ENCODE data around the gene TBXA2R.
A peak's percentile ranks its signal among the peaks of the same experiment; 100 is the strongest.
"Not testable (repeated sequence)": the region's sequence is repeated elsewhere in the genome, so short reads cannot be mapped to it uniquely, and the experiment has no call there.

TBXA2R gene

GRCh38 chr19:3604987-3605343, 1.7 kb downstream of the TBXA2R start:
- no peak for DNase-seq

GRCh38 chr19:3604227-3604986, 2.3 kb downstream of the TBXA2R start:
- DNase-seq, result no peak

- no peak for DNase-seq
Observed at GRCh38 chr19:3603121-3603811, 3.4 kb downstream of the TBXA2R start.

GRCh38 chr19:3601021-3601420, 5.7 kb downstream of the TBXA2R start:
- no peak for DNase-seq

GRCh38 chr19:3599776-3600187, 6.9 kb downstream of the TBXA2R start:
- no peak for DNase-seq

- DNase-seq, result no peak
Observed at GRCh38 chr19:3595521-3596061, 11.1 kb downstream of the TBXA2R start.

- DNase-seq, result no peak
Observed at GRCh38 chr19:3593156-3593555, 13.5 kb downstream of the TBXA2R start.

GRCh38 chr19:3591876-3592613, 14.6 kb downstream of the TBXA2R start:
- no peak for DNase-seq

GRCh38 chr19:3590991-3591659, 15.6 kb downstream of the TBXA2R start:
- no peak for DNase-seq

GRCh38 chr19:3589949-3590348, 16.7 kb downstream of the TBXA2R start:
- no peak for DNase-seq

- no peak for DNase-seq
Observed at GRCh38 chr19:3589439-3589838, 17.2 kb downstream of the TBXA2R start.

GRCh38 chr19:3586707-3587346, 19.8 kb downstream of the TBXA2R start:
- no peak for DNase-seq

- peak in 1 of 3 experiments; percentile 17 for DNase-seq
Observed at GRCh38 chr19:3586127-3586626, 20.5 kb downstream of the TBXA2R start.

GRCh38 chr19:3585301-3586126, 21.2 kb downstream of the TBXA2R start, which contains the start of gene GIPC3:
GIPC3 (plus strand) TSS chr19:3585478; CDS start chr19:3585598, 120 bp downstream.
- peak in 1 of 3 experiments; percentile 32 for DNase-seq

- not testable (repeated sequence) for DNase-seq
Observed at GRCh38 chr19:3584036-3584802, 22.5 kb downstream of the TBXA2R start.

- DNase-seq, result not testable (repeated sequence)
Observed at GRCh38 chr19:3581792-3582191, 24.9 kb downstream of the TBXA2R start.

- no peak for DNase-seq
Observed at GRCh38 chr19:3580156-3580934, 26.3 kb downstream of the TBXA2R start.

GRCh38 chr19:3578390-3578789, 28.3 kb downstream of the TBXA2R start:
- no peak for DNase-seq

- DNase-seq, result no peak
Observed at GRCh38 chr19:3577723-3578344, 28.8 kb downstream of the TBXA2R start.

Measured in NCI-H1417 (cell line).